HCT116 (cell line): ENCODE measurements around the gene RFXANK. TPM values are rescaled to one million over a fixed set of nuclear protein-coding genes. Genes with fewer than 3 reads are reported as not detected.

Source experiments
- ATAC-seq: fragments of 200-7000 bp; cut with Tn5 transposase; 2 replicates; pipeline ENCODE4 v1.9.1; 2020; ENCODE audit warnings: mild to moderate bottlenecking, moderate library complexity
- BruUV-seq: library from RNA; stranded (reverse); fragments of 400-500 nt; replicated peaks from 2 replicates; lab custom pipeline; 2021; lab: Mats Ljungman, UMichigan
- CTCF ChIA-PET: fragments of 300-600 bp; sonication (Branson Sonifier 250); formaldehyde crosslinking; loops from one replicate; lab custom pipeline; 2021; ENCODE audit warnings: antibody characterized with exemption; lab: Charles Lee
- POLR2A ChIA-PET: fragments of 300-600, 350-600 bp; sonication (Branson Sonifier 250); formaldehyde crosslinking; loops from one replicate; lab custom pipeline; 2021; ENCODE audit warnings: antibody characterized with exemption; lab: Charles Lee
- RAD21 ChIA-PET, 2 experiments: fragments of 300-600 bp; sonication (Branson Sonifier 250); formaldehyde crosslinking; loops; one replicate each; lab custom pipeline; 2023; ENCODE audit warnings: low total read pairs in 2 of 2; ENCODE audit not compliant: uncharacterized antibody in 2 of 2, unreplicated experiment in 2 of 2, low non-redundant PET in 1 of 2; lab: Charles Lee
- DNase-seq: peaks from one replicate; pipeline ENCODE4 v3.0.0-alpha.2; 2010; ENCODE audit warnings: low read depth, low spot score
- H2AFZ ChIP-seq: fragments of 200-600 bp; shearing (Covaris generic), sonication (generic); 2 replicates; pipeline ENCODE4 v1.6.1; 2017; ENCODE audit warnings: low read depth, mixed run types, mixed read lengths, antibody characterized with exemption, low read length; ENCODE audit not compliant: poor library complexity, severe bottlenecking
- H3K27ac ChIP-seq: 2 replicates; pipeline ENCODE4 v1.5.1; 2012; ENCODE audit warnings: low read depth, low read length
- H3K27me3 ChIP-seq: fragments of 200-600 bp; sonication (generic); 2 replicates; pipeline ENCODE4 v1.6.1; 2016; ENCODE audit warnings: mixed run types, low read length, mixed read lengths; ENCODE audit not compliant: insufficient read depth
- H3K36me3 ChIP-seq, 2 experiments: fragments of 200-500 bp in 1 of 2; fragments of 200-600 bp in 1 of 2; sonication (Bioruptor generic) in 1 of 2; sonication (generic) in 1 of 2; 2 replicates each; pipeline versions ENCODE4 v1.5.1 to v1.6.1; 2014 to 2016; ENCODE audit warnings: low read length in 2 of 2, inconsistent platforms in 1 of 2, mixed read lengths in 1 of 2, mixed run types in 1 of 2; ENCODE audit not compliant: insufficient read depth in 2 of 2, control insufficient read depth in 1 of 2
- H3K4me1 ChIP-seq, 2 experiments: fragments of 200-600 bp in 1 of 2; sonication (generic) in 1 of 2; 2 replicates each; pipeline versions ENCODE4 v1.5.1 to v1.6.1; 2012 to 2017; ENCODE audit warnings: low read length in 2 of 2, inconsistent platforms in 1 of 2, mild to moderate bottlenecking in 1 of 2, mixed read lengths in 1 of 2, mixed run types in 1 of 2, moderate library complexity in 1 of 2; ENCODE audit not compliant: insufficient read depth in 2 of 2, control insufficient read depth in 1 of 2
- H3K4me2 ChIP-seq: fragments of 200-600 bp; sonication (generic); 2 replicates; pipeline ENCODE4 v1.6.1; 2017; ENCODE audit warnings: mixed run types, low read length, mixed read lengths
- H3K4me3 ChIP-seq, 2 experiments: fragments of 200-600 bp in 1 of 2; sonication (generic) in 1 of 2; replicated peaks in 1 of 2; 2 replicates each; pipeline ENCODE4 v1.5.1; 2011 to 2016; ENCODE audit warnings: low read length in 2 of 2, control low read depth in 1 of 2, low read depth in 1 of 2, mild to moderate bottlenecking in 1 of 2, mixed read lengths in 1 of 2, mixed run types in 1 of 2
- H3K79me2 ChIP-seq: fragments of 200-600 bp; sonication (generic); 2 replicates; pipeline ENCODE4 v1.6.1; 2017; ENCODE audit warnings: mild to moderate bottlenecking, mixed run types, low read length, moderate library complexity, mixed read lengths; ENCODE audit not compliant: insufficient read depth
- H3K9ac ChIP-seq: fragments of 200-600 bp; sonication (generic); 2 replicates; pipeline ENCODE4 v1.6.1; 2016; ENCODE audit warnings: low read length, mixed read lengths
- H3K9me2 ChIP-seq: fragments of 200-600 bp; sonication (generic), shearing (Covaris generic); 2 replicates; pipeline ENCODE4 v1.6.1; 2017; ENCODE audit warnings: mixed run types, mild to moderate bottlenecking, moderate library complexity; ENCODE audit not compliant: insufficient read depth
- H3K9me3 ChIP-seq, 2 experiments: fragments of 200-500 bp in 1 of 2; fragments of 200-600 bp in 1 of 2; sonication (Bioruptor generic) in 1 of 2; sonication (generic) in 1 of 2; 2 replicates each; pipeline ENCODE4 v1.6.1; 2014 to 2017; ENCODE audit warnings: low read length in 2 of 2, mixed read lengths in 2 of 2, inconsistent platforms in 1 of 2, low read depth in 1 of 2, mild to moderate bottlenecking in 1 of 2, mixed run types in 1 of 2, moderate library complexity in 1 of 2; ENCODE audit not compliant: control insufficient read depth in 1 of 2, insufficient read depth in 1 of 2
- H4K20me1 ChIP-seq: fragments of 200-600 bp; sonication (generic), shearing (Covaris generic); 2 replicates; pipeline ENCODE4 v1.6.1; 2017; ENCODE audit warnings: mixed run types, mild to moderate bottlenecking, moderate library complexity; ENCODE audit not compliant: insufficient read depth
- CEBPB ChIP-seq: IDR thresholded peaks from 2 replicates; pipeline ENCODE4 v1.6.1; 2012; ENCODE audit warnings: low read depth
- EGR1 ChIP-seq: IDR thresholded peaks from 2 replicates; pipeline ENCODE4 v1.6.1; 2012; ENCODE audit warnings: low read depth
- ELF1 ChIP-seq: IDR thresholded peaks from 2 replicates; pipeline ENCODE4 v1.6.1; 2012; ENCODE audit warnings: low read depth, borderline replicate concordance
- EZH2phosphoT487 ChIP-seq: fragments of 200-600 bp; IDR thresholded peaks from 2 replicates; pipeline ENCODE4 v1.6.1; 2018; ENCODE audit warnings: antibody characterized with exemption, borderline replicate concordance
- FOSL1 ChIP-seq: IDR thresholded peaks from 2 replicates; pipeline ENCODE4 v1.6.1; 2012; ENCODE audit warnings: low read depth
- JUND ChIP-seq: IDR thresholded peaks from 2 replicates; pipeline ENCODE4 v1.6.1; 2012
- POLR2A ChIP-seq: IDR thresholded peaks from 2 replicates; pipeline ENCODE4 v1.7.0; 2011; ENCODE audit warnings: borderline replicate concordance; ENCODE audit not compliant: insufficient read depth, insufficient read length; ENCODE audit errors: extremely low read depth
- POLR2AphosphoS5 ChIP-seq: IDR thresholded peaks from 2 replicates; pipeline ENCODE4 v1.6.1; 2011; ENCODE audit warnings: mild to moderate bottlenecking, low read depth, low read length, moderate library complexity
- SRF ChIP-seq: IDR thresholded peaks from 2 replicates; pipeline ENCODE4 v1.6.1; 2012; ENCODE audit warnings: low read depth
- intact Hi-C: fragments of 100-400 bp; cut with micrococcal nuclease; formaldehyde crosslinking; loops from 2 replicates; pipeline ENCODE4 v1.10.0; 2022
- total RNA-seq: library from RNA; stranded (reverse); gene quantifications from one replicate; pipeline ENCODE4 v1.2.1, GENCODE V29; 2021; ENCODE audit not compliant: unreplicated experiment
- TF ChIP-seq, protein P1 (sequence below): IDR thresholded peaks from 2 replicates; pipeline ENCODE4 v1.6.1; 2012; ENCODE audit warnings: low read depth

The RFXANK gene
- total RNA-seq, 1 experiment from 2014 or later, result 78.9 TPM

DNA sequence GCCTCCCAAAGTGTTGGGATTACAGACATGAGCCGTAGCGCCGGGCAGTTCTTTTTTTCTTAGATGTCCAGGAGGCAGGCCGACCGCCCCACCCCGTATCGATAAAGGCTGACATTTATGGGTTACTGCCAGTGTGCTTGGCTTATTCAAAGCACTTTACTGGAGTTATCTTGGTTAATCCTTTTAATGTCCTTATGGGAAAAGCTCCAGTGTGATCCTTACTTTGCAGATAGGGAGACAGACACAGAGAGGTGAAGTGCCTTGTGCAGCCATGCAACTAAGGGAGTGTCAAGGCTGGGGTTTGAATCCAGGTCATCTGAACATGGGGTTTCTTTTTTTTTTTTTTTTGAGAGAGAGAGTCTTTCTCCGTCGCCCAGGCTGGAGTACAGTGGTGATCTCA is 38.9 kb downstream of the RFXANK start:
- Histone ChIP-seq H3K4me1 (no peaks in the 10 kb centered on the region), H2AFZ (no peak overlapping the region), H3K36me3 (no peaks in the 10 kb centered on the region), H3K27me3 (peaks cover 6% of the 10 kb centered on the region; the same call in 1 of the 2 replicates), H3K9me3 (peaks cover 10 to 19% of the 10 kb centered on the region in 2 experiments; a peak in 3 of 4 replicates), H3K9ac (no peak overlapping the region), H3K27ac (no peak overlapping the region), H3K4me2 (no peak overlapping the region), H4K20me1 (no peaks in the 10 kb centered on the region), H3K4me3 (no peak overlapping the region), H3K9me2 (no peaks in the 10 kb centered on the region), H3K79me2 (no peaks in the 10 kb centered on the region)
- intact Hi-C loops, result no loop called here
- TF ChIP-seq FOSL1 (no peak), POLR2AphosphoS5 (no peak), EZH2phosphoT487 (no peak), EGR1 (no peak), POLR2A (no peak), SRF (no peak), ELF1 (no peak), CEBPB (no peak), JUND (no peak)
- TF ChIP-seq, protein P1, sequence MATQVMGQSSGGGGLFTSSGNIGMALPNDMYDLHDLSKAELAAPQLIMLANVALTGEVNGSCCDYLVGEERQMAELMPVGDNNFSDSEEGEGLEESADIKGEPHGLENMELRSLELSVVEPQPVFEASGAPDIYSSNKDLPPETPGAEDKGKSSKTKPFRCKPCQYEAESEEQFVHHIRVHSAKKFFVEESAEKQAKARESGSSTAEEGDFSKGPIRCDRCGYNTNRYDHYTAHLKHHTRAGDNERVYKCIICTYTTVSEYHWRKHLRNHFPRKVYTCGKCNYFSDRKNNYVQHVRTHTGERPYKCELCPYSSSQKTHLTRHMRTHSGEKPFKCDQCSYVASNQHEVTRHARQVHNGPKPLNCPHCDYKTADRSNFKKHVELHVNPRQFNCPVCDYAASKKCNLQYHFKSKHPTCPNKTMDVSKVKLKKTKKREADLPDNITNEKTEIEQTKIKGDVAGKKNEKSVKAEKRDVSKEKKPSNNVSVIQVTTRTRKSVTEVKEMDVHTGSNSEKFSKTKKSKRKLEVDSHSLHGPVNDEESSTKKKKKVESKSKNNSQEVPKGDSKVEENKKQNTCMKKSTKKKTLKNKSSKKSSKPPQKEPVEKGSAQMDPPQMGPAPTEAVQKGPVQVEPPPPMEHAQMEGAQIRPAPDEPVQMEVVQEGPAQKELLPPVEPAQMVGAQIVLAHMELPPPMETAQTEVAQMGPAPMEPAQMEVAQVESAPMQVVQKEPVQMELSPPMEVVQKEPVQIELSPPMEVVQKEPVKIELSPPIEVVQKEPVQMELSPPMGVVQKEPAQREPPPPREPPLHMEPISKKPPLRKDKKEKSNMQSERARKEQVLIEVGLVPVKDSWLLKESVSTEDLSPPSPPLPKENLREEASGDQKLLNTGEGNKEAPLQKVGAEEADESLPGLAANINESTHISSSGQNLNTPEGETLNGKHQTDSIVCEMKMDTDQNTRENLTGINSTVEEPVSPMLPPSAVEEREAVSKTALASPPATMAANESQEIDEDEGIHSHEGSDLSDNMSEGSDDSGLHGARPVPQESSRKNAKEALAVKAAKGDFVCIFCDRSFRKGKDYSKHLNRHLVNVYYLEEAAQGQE, result no peak
- ChIA-PET CTCF (no interaction called here), POLR2A (interaction anchor here (1.0 kb wide), 1 partner anchor 28 kb away, joined by 3 read pairs; the partner anchor contains the start of gene NR2C2AP), RAD21 (no interaction called here)
- BruUV-seq, result no TSS peak
- no peak for ATAC-seq
- DNase-seq, result no peak
